ENCODE data around the gene UQCRC2.

DNA sequence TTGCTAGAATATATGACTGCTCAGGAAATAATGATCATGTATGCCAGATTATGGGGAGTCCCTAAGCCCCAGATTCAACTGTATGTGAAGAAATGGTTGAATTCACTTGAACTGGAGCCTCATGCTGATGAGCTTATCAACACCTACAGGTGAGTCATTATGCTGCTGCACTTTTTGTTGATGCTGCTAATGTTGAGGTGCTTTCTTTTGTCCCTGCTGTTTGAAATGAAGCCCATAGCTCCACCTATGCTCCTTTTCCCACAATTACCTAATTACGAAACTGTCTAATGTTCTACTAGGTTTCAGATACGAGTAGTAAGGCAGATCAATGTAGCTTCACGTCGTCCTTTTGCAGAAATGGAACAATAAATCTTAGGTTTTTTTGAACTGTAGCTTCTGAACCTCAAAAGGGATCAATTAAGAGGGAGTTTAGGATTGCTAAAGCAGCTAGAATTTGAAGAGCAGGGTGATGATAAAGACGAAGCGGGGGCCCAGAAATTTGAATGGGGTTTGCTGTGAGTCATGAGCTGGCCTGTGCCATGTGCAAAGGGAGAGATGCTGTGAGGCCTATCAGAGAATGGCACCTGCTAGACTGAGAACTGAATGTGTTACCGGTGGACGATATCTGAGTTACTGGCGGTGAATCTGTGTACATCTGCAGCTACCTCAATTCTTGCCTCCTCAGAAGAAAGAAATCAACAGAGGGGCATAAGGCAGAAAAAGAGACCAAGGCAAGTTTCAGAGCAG, 6.1 kb upstream of the UQCRC2 start:
- TF ChIP-seq, protein P1, sequence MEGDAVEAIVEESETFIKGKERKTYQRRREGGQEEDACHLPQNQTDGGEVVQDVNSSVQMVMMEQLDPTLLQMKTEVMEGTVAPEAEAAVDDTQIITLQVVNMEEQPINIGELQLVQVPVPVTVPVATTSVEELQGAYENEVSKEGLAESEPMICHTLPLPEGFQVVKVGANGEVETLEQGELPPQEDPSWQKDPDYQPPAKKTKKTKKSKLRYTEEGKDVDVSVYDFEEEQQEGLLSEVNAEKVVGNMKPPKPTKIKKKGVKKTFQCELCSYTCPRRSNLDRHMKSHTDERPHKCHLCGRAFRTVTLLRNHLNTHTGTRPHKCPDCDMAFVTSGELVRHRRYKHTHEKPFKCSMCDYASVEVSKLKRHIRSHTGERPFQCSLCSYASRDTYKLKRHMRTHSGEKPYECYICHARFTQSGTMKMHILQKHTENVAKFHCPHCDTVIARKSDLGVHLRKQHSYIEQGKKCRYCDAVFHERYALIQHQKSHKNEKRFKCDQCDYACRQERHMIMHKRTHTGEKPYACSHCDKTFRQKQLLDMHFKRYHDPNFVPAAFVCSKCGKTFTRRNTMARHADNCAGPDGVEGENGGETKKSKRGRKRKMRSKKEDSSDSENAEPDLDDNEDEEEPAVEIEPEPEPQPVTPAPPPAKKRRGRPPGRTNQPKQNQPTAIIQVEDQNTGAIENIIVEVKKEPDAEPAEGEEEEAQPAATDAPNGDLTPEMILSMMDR (IDR thresholded peaks at IDR 0.05), result no peak
- TF ChIP-seq POLR2A (IDR thresholded peaks at IDR 0.05) (no peak), POLR2AphosphoS5 (IDR thresholded peaks at IDR 0.05) (no peak)

Data from stomach (tissue), 4 donors.